HFFc6 (cell line): Measurements from ENCODE around the gene RIPPLY2. TPM values are rescaled to one million over a fixed set of nuclear protein-coding genes. Genes with fewer than 3 reads are reported as not detected.

Source experiments
- DNase-seq: peaks from one replicate; pipeline ENCODE4 v3.0.0-alpha.2; 2018
- H3K27ac Mint-ChIP-seq: 2 replicates; pipeline ENCODE4 v1.8.0; 2020; ENCODE audit warnings: mild to moderate bottlenecking, mixed read lengths
- H3K27me3 Mint-ChIP-seq: 2 replicates; pipeline ENCODE4 v1.8.0; 2021; ENCODE audit warnings: mild to moderate bottlenecking, moderate library complexity, mixed read lengths; ENCODE audit not compliant: insufficient read depth
- H3K36me3 Mint-ChIP-seq: 2 replicates; pipeline ENCODE4 v1.8.0; 2021; ENCODE audit warnings: low read depth, mixed read lengths
- H3K4me1 Mint-ChIP-seq: 2 replicates; pipeline ENCODE4 v1.8.0; 2020; ENCODE audit warnings: low read depth, mixed read lengths
- H3K4me3 Mint-ChIP-seq: 2 replicates; pipeline ENCODE4 v1.8.0; 2020; ENCODE audit warnings: mild to moderate bottlenecking, moderate library complexity, mixed read lengths
- H3K9me3 Mint-ChIP-seq: 2 replicates; pipeline ENCODE4 v1.8.0; 2020; ENCODE audit warnings: mild to moderate bottlenecking, mixed read lengths
- total RNA-seq, 6 experiments: library from RNA; stranded (reverse); fragmentation: NEBNext Ultra II Directional; extraction: Animal tissue kit (Norgen Biotek cat#: 25700); gene quantifications; 2 replicates in 1 of 6; 3 replicates in 5 of 6; pipeline ENCODE4 v1.2.3, GENCODE V29; 2021
- TF ChIP-seq, protein P1 (sequence below): fragments of 200-600 bp; sonication (generic); IDR thresholded peaks from 2 replicates; pipeline ENCODE4 v1.5.0; 2021; ENCODE audit warnings: antibody characterized with exemption, mild to moderate bottlenecking

Gene RIPPLY2
- total RNA-seq, 6 experiments from 2014 or later: not detected

DNA sequence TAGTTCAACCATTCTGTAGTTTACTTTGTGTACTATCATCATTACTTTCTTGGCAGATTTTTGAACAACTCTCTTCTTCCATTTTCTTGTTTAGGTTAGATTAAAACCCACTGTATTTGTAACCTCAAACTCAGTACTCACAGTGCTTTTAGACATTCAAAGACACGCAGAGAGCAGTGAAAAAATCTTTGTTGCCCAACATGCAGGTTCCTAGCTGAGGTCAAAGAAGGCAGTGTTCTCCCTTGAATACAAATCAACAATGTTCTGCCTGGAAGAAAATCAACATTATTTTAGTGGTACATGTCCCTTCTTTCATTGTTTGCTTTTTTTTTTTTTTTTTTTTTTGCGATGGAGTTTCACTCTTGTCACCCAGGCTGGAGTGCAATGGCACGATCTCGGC lies 17.5 kb downstream of the RIPPLY2 start:
- Mint-ChIP-seq H3K9me3 (no peaks in the 10 kb centered on the region), H3K27ac (no peak overlapping the region), H3K4me1 (peaks cover 27% of the 10 kb centered on the region), H3K4me3 (no peak overlapping the region), H3K27me3 (no peaks in the 10 kb centered on the region), H3K36me3 (peaks cover 7% of the 10 kb centered on the region; the same call in 1 of the 2 replicates)
- DNase-seq: no peak
- TF ChIP-seq, protein P1, sequence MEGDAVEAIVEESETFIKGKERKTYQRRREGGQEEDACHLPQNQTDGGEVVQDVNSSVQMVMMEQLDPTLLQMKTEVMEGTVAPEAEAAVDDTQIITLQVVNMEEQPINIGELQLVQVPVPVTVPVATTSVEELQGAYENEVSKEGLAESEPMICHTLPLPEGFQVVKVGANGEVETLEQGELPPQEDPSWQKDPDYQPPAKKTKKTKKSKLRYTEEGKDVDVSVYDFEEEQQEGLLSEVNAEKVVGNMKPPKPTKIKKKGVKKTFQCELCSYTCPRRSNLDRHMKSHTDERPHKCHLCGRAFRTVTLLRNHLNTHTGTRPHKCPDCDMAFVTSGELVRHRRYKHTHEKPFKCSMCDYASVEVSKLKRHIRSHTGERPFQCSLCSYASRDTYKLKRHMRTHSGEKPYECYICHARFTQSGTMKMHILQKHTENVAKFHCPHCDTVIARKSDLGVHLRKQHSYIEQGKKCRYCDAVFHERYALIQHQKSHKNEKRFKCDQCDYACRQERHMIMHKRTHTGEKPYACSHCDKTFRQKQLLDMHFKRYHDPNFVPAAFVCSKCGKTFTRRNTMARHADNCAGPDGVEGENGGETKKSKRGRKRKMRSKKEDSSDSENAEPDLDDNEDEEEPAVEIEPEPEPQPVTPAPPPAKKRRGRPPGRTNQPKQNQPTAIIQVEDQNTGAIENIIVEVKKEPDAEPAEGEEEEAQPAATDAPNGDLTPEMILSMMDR: no peak

DNA sequence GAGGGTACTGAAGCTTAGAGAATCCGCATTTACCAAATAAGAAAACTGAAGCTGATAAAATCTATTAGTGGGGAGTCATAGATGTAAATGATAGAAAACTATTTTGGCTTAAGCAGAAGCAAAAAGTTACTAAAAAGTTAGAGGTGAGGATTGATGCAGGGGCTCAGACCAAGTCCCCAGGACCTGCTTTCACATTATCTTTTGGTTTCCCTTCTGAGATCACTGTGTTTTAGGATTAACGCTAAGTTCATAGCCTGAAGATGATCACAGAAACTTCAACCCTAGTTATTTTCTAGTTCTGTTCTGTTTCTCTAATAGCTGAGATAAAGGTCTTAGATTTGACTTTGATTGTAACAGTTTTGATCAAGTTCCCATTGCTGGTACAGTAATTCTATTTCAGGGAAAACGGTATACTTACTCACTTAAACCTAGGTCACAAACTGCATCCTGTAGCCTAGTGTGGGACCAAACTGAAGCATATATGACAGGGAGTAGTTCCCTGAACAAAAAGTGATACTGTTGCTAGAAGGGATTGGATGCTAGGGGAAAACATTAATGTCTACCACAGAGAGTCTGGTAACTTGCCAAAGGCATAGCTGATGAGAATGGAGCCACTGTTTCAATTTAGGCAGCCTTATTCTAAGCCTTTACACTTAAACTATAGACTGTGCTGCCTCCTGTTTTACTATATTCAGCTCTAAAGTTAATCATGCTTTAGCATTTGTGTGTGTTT lies 19.4 kb downstream of the RIPPLY2 start:
- Mint-ChIP-seq H3K27me3 (no peaks in the 10 kb centered on the region), H3K4me3 (no peak overlapping the region), H3K4me1 (peaks cover 26% of the 10 kb centered on the region), H3K27ac (no peak overlapping the region), H3K9me3 (no peaks in the 10 kb centered on the region), H3K36me3 (no peaks in the 10 kb centered on the region)
- TF ChIP-seq, protein P1: no peak
- no peak for DNase-seq

DNA sequence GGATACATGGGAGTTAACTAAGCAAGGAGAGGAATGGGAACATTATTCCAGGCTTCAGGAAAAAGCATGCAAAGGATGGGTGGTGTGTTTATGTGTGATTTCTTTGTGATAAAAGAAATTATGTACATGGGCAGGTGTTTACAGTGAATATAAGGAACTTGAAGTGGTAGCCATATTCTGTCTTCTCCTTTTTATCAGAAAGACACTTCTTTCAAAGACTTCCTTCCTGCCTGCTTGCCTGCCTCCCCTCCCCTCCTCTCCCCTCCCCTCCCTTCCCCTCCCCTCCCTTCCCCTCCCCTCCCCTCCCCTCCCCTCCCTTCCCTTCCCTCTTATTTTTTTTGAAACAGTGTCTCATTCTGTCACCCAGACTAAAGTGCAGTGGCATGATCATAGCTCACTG lies 20.7 kb downstream of the RIPPLY2 start:
- H3K27me3 Mint-ChIP-seq: no peaks in the 10 kb centered on the region
- TF ChIP-seq, protein P1: no peak
- H3K9me3 Mint-ChIP-seq: no peaks in the 10 kb centered on the region
- H3K27ac Mint-ChIP-seq: no peak overlapping the region
- H3K36me3 Mint-ChIP-seq: no peaks in the 10 kb centered on the region
- peaks cover 20% of the 10 kb centered on the region for H3K4me1 Mint-ChIP-seq
- DNase-seq: no peak
- no peak overlapping the region for H3K4me3 Mint-ChIP-seq

DNA sequence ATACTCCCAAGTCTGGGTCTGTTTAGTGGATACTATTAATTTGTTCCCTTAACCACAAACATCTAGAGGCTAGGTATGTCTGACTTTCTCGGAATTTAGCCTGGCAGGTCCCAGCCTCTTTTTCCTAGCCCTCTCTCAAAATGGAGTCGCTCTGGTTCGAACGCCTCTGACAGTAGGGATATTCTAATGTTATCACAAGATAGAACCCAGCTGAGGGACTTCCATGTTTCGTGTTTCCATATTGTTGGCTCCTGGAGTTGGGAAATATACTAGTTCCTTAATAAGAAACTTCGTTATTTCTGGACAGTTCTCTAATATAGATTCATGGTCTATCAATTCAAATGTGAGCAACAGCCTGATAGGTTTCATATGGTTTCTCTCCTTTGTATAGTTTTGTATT lies 22.7 kb downstream of the RIPPLY2 start:
- H3K9me3 Mint-ChIP-seq: no peaks in the 10 kb centered on the region
- peaks cover 30% of the 10 kb centered on the region for H3K4me1 Mint-ChIP-seq
- H3K27ac Mint-ChIP-seq: no peak overlapping the region
- no peaks in the 10 kb centered on the region for H3K36me3 Mint-ChIP-seq
- H3K27me3 Mint-ChIP-seq: no peaks in the 10 kb centered on the region
- no peak overlapping the region for H3K4me3 Mint-ChIP-seq
- TF ChIP-seq, protein P1: no peak
- no peak for DNase-seq

DNA sequence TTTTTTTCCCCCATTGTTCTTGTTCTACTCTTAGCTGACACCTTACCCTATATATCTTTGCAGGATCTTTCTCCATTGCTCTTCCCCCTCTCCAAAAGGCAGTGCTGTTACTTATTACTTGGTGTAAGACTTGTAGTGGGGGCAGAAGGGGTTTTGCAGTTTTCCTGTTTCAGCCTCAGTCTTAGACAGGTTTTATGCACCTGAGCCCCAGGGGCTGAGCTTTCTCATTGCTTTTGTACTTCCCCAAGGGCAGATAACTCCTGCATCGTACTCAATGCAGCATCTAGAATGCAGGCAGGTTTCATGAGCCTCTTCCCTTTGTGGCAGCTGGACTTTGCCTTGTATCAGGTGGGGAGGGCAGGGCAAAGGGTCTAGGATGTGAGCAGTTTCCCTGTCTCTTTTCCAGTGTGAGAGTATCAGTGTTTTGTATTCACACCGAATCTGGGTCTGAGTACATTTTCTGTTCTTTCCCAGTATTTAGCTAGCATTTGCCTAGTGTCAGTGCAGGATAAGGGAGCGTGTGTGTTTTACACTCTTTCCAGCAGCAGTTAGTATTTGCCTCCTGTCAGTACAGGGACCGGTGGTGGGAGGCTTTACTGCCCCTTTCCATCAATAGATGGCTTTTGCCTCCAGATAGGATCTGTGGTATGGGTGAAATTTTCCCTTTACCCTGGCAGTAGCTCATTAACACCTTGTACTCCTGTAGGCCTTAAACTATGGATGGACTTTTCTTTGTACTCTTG lies 25.9 kb downstream of the RIPPLY2 start:
- Mint-ChIP-seq H3K4me3 (no peak overlapping the region), H3K27me3 (0 out of 2 replicates have a peak, but pooled peaks cover 1% of the 10 kb centered on the region), H3K36me3 (no peaks in the 10 kb centered on the region), H3K9me3 (no peaks in the 10 kb centered on the region), H3K27ac (no peak overlapping the region), H3K4me1 (peaks cover 49% of the 10 kb centered on the region)
- DNase-seq: no peak
- TF ChIP-seq, protein P1: no peak
